22Rv1 (cell line): ENCODE measurements around the gene ARRDC5.
"Not testable (repeated sequence)": the region's sequence is repeated elsewhere in the genome, so short reads cannot be mapped to it uniquely, and the experiment has no call there.

Experiments used
- H3K27ac ChIP-seq: fragments of 450-650 bp; 2 replicates; pipeline ENCODE4 v1.5.1; 2017
- ZFX ChIP-seq: fragments of 450-650 bp; IDR thresholded peaks from 2 replicates; pipeline ENCODE4 v1.6.1; 2017; ENCODE audit warnings: antibody characterized with exemption, borderline replicate concordance
- TF ChIP-seq, protein P1 (sequence below): fragments of 450-650 bp; IDR thresholded peaks from 2 replicates; pipeline ENCODE4 v1.5.1; 2017; ENCODE audit warnings: mild to moderate bottlenecking

The ARRDC5 gene

DNA sequence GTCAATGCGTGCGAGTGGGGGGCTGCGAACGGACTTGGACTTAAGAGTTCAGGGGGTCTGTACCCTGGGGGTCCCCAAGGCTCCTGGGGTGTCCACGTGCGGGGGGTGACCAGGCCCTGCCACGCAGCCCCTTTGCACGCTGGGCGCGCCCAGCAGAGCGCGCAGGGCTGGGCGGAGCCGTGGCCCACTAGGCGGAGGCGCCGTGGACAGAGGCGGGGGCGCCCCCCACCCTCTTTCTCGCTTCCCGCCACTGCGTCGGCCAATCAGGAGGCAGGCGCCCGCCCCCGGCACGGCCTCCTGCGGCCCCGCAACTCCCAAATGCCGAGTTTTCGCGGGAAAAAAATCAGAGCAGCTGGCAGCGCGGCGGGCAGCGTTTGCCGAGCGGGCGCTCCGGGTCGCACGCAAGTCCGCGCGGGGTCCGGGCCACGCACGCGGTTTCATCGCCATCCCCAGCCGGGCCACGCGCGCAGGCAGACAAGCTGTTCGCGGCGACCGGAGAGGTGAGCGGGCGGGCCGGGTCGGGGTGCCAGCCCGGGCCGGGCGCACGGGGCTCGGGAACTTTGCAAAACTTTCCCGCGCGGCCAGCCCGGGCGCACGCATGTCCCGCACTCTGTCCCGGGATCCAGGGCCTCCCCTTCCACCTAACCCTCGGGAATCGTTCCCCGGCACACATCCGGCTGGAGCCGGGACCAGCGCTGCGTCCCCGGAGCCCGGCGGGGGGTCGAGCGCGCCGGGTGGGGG, 6.6 kb upstream of the ARRDC5 start, which contains the start of gene UHRF1:
Gene UHRF1 (plus strand): TSS at position 346 of the 741 bp plus-strand sequence. CDS start 1,385 bp downstream, outside the sequence.
- TF ChIP-seq, protein P1, sequence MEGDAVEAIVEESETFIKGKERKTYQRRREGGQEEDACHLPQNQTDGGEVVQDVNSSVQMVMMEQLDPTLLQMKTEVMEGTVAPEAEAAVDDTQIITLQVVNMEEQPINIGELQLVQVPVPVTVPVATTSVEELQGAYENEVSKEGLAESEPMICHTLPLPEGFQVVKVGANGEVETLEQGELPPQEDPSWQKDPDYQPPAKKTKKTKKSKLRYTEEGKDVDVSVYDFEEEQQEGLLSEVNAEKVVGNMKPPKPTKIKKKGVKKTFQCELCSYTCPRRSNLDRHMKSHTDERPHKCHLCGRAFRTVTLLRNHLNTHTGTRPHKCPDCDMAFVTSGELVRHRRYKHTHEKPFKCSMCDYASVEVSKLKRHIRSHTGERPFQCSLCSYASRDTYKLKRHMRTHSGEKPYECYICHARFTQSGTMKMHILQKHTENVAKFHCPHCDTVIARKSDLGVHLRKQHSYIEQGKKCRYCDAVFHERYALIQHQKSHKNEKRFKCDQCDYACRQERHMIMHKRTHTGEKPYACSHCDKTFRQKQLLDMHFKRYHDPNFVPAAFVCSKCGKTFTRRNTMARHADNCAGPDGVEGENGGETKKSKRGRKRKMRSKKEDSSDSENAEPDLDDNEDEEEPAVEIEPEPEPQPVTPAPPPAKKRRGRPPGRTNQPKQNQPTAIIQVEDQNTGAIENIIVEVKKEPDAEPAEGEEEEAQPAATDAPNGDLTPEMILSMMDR: no peak
- no peak for TF ChIP-seq ZFX
- peak within 1 kb of the TSS; percentile 83 for H3K27ac ChIP-seq

DNA sequence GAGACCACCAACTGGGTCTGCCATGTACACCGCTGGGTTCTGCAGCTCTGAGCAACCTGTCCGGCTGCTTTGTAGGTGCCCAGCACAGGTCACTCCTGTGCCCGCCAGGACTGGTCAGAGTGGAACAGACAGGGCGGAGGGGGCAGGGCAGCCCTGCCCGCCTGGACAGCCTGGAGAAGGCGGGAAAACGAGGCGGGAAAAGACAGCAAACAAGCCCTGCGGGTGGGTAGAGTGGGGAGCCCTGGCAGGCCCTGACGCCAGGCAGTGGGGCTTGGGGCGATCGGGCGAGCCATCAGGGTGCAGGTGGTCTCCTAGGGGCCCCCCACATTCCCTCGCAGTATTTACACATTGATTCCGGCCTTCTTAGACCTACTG, 6.1 kb upstream of the ARRDC5 start:
- peak overlapping the region; percentile 83 for H3K27ac ChIP-seq
- TF ChIP-seq, protein P1: no peak
- TF ChIP-seq ZFX: no peak

- H3K27ac ChIP-seq: peak overlapping the region; percentile 83; the same call in 1 of the 2 replicates
- TF ChIP-seq, protein P1: no peak
- no peak for TF ChIP-seq ZFX
These were observed 5.7 kb upstream of the ARRDC5 start for GRCh38 chr19:4908360-4908759.

- no peak overlapping the region for H3K27ac ChIP-seq
- TF ChIP-seq, protein P1: no peak
- no peak for TF ChIP-seq ZFX
These were observed 4.3 kb upstream of the ARRDC5 start for GRCh38 chr19:4906963-4907362.

DNA sequence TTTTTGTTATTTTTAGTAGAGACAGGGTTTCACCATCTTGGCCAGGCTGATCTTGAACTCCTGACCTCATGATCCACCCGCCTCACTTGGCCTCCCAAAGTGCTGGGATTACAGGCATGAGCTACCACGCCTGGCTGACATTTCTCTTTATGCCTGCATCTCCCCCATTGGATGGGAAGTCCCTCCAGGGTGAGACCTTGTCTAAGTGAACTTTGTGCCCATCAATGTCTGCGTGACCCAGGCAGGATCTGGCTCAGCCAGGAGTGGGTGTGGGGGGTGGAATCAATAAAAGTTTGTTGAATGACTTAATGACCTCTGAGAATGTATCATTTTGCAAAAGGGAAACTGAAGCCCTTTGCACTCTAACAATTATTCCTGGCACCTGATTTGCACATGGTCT, 1.8 kb upstream of the ARRDC5 start:
- H3K27ac ChIP-seq: no peak overlapping the region
- TF ChIP-seq, protein P1: no peak
- TF ChIP-seq ZFX: no peak

- not testable (repeated sequence) for H3K27ac ChIP-seq
These were observed 1.8 kb downstream of the ARRDC5 start for GRCh38 chr19:4900879-4901278.

DNA sequence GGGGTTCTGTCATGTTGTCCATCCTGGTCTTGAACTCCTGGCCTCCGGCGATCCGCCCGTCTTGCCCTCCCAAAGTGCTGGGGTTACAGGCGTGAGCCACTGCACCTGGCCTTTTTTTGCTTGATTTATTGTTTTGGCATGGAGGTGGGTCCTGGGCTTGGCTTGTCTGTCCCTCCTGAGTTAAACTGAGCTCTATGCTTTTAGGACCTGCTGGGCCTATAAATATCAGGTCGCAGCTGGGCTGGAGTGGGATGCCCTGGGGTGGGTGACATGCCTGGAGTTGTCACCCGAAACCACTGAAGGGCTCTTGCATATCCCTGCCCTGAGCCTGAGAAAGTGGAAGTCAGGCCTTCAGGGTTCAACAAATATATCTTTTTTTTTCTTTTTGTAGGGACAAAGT, 5.5 kb downstream of the ARRDC5 start:
- TF ChIP-seq ZFX: no peak
- TF ChIP-seq, protein P1: no peak
- H3K27ac ChIP-seq: no peak overlapping the region
